ENCODE measurements around the gene PFKP.

DNA sequence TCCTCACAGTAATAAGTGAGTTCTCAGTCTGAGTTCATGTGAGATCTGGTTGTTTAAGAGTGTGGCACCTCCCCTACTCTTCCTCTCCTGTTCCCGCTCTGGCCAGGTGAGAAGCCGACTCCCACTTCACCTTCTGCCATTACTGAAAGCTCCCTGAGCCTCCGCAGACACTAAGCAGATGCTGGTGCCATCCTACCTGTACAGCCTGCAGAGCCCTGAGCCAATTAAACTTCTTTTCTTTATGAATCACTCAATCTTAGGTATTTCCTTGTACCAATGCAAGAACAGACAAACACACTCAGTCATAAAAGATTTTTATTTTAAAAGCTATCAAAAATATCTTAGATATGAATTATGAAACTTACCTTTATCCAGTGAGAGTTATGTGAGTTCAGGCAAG, 39.5 kb upstream of the PFKP start:
- TF ChIP-seq, protein P1, sequence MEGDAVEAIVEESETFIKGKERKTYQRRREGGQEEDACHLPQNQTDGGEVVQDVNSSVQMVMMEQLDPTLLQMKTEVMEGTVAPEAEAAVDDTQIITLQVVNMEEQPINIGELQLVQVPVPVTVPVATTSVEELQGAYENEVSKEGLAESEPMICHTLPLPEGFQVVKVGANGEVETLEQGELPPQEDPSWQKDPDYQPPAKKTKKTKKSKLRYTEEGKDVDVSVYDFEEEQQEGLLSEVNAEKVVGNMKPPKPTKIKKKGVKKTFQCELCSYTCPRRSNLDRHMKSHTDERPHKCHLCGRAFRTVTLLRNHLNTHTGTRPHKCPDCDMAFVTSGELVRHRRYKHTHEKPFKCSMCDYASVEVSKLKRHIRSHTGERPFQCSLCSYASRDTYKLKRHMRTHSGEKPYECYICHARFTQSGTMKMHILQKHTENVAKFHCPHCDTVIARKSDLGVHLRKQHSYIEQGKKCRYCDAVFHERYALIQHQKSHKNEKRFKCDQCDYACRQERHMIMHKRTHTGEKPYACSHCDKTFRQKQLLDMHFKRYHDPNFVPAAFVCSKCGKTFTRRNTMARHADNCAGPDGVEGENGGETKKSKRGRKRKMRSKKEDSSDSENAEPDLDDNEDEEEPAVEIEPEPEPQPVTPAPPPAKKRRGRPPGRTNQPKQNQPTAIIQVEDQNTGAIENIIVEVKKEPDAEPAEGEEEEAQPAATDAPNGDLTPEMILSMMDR (IDR thresholded peaks at IDR 0.05; ENCODE audit: low read depth, low read length, poor library complexity, severe bottlenecking) = no peak
- TF ChIP-seq EZH2phosphoT487 (IDR thresholded peaks at IDR 0.05; ENCODE audit: borderline replicate concordance, low read length) = no peak

All from DOHH2 (cell line).